ENCODE data around the gene MYBPC3. TPM values are rescaled to one million over a fixed set of nuclear protein-coding genes. Genes with fewer than 3 reads are reported as not detected.

Gene MYBPC3
- polyA plus RNA-seq, 2 of the 4 experiments (the other 2 are of a cell fraction), result 0.05 to 0.06 TPM

GRCh38 chr11:47327025-47327424, 25.5 kb downstream of the MYBPC3 start:
- DNase-seq (ENCODE audit: low read depth in 1 of 2, low spot score in 1 of 2) (no peak), FAIRE-seq (no peak), ATAC-seq (no peak)
- H3K4me2 ChIP-seq, result no peak overlapping the region
- ChIA-PET CTCF (interaction anchor here (1.2 kb wide), 2 partner anchors 28 to 85 kb away, joined by 4 to 6 read pairs; no protein-coding TSS in a partner anchor), POLR2A (no interaction called here)
- no peaks in the 10 kb centered on the region for H3K9me3 ChIP-seq
- no peaks in the 10 kb centered on the region for H3K4me1 ChIP-seq
- H3K27ac ChIP-seq, result no peak overlapping the region
- H3K4me3 ChIP-seq, result no peak overlapping the region
- TF ChIP-seq CEBPB (IDR thresholded peaks at IDR 0.05) (no peak), EP300 (IDR thresholded peaks at IDR 0.05) (no peak), PBX3 (IDR thresholded peaks at IDR 0.05) (no peak), NR3C1 (IDR thresholded peaks at IDR 0.05) (no peak), CHD2 (IDR thresholded peaks at IDR 0.05; ENCODE audit: low read length, partially characterized antibody) (no peak), JUN (IDR thresholded peaks at IDR 0.05) (no peak), MAZ (IDR thresholded peaks at IDR 0.05; ENCODE audit: borderline replicate concordance, low read depth, low read length) (no peak), RFX5 (IDR thresholded peaks at IDR 0.05) (no peak)
- TF ChIP-seq, protein P1, sequence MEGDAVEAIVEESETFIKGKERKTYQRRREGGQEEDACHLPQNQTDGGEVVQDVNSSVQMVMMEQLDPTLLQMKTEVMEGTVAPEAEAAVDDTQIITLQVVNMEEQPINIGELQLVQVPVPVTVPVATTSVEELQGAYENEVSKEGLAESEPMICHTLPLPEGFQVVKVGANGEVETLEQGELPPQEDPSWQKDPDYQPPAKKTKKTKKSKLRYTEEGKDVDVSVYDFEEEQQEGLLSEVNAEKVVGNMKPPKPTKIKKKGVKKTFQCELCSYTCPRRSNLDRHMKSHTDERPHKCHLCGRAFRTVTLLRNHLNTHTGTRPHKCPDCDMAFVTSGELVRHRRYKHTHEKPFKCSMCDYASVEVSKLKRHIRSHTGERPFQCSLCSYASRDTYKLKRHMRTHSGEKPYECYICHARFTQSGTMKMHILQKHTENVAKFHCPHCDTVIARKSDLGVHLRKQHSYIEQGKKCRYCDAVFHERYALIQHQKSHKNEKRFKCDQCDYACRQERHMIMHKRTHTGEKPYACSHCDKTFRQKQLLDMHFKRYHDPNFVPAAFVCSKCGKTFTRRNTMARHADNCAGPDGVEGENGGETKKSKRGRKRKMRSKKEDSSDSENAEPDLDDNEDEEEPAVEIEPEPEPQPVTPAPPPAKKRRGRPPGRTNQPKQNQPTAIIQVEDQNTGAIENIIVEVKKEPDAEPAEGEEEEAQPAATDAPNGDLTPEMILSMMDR (IDR thresholded peaks at IDR 0.05), result no peak
- WGBS (ENCODE audit: missing lambda C conversion rate), result 90% methylated on average over 13 of the region's 13 CpGs

- WGBS (ENCODE audit: missing lambda C conversion rate), result 93% methylated on average over 12 of the region's 12 CpGs
- POLR2A ChIA-PET, result no interaction called here
- CTCF ChIA-PET, result interaction anchor here (0.6 to 1.2 kb wide), 5 partner anchors 10 to 499 kb away, joined by 3 to 6 read pairs (median 3); no protein-coding TSS in a partner anchor
- Histone ChIP-seq H3K4me1 (no peaks in the 10 kb centered on the region), H3K4me2 (no peak overlapping the region), H3K27ac (no peak overlapping the region), H3K4me3 (no peak overlapping the region), H3K9me3 (no peaks in the 10 kb centered on the region)
- ATAC-seq, result no peak
- no peak for DNase-seq (ENCODE audit: low read depth in 1 of 2, low spot score in 1 of 2)
- FAIRE-seq, result no peak
- TF ChIP-seq ESRRA (IDR thresholded peaks at IDR 0.05; ENCODE audit: borderline replicate concordance, low read length), result no peak
- TF ChIP-seq HEYL (CRISPR knock-in tag; IDR thresholded peaks at IDR 0.05), result no peak
- TF ChIP-seq NR3C1 (IDR thresholded peaks at IDR 0.05), result no peak
- TF ChIP-seq CBX2 (IDR thresholded peaks at IDR 0.05; ENCODE audit: borderline replicate concordance, low read depth), result no peak
- TF ChIP-seq CHD4 (IDR thresholded peaks at IDR 0.05; ENCODE audit: borderline replicate concordance), result no peak
- TF ChIP-seq POLR2A (IDR thresholded peaks at IDR 0.05; ENCODE audit: low read length), result no peak
- TF ChIP-seq ZSCAN20 (CRISPR knock-in tag; IDR thresholded peaks at IDR 0.05), result no peak
- TF ChIP-seq HOXA7 (CRISPR knock-in tag; IDR thresholded peaks at IDR 0.05), result no peak
- TF ChIP-seq MAZ (IDR thresholded peaks at IDR 0.05; ENCODE audit: borderline replicate concordance, low read depth, low read length), result no peak
- no peak for TF ChIP-seq RFX5 (IDR thresholded peaks at IDR 0.05)
- no peak for TF ChIP-seq RNF2 (IDR thresholded peaks at IDR 0.05; ENCODE audit: borderline replicate concordance, low read depth)
- TF ChIP-seq MYC (IDR thresholded peaks at IDR 0.05; ENCODE audit: borderline replicate concordance, low read length), result no peak
- TF ChIP-seq NFE2L2 (conservative IDR thresholded peaks at IDR 0.05; ENCODE audit: low read length), result no peak
- no peak for TF ChIP-seq TFCP2L1 (CRISPR knock-in tag; IDR thresholded peaks at IDR 0.05)
- no peak for TF ChIP-seq FOXS1 (CRISPR knock-in tag; IDR thresholded peaks at IDR 0.05)
- no peak for TF ChIP-seq NPAS2 (CRISPR knock-in tag; IDR thresholded peaks at IDR 0.05; ENCODE audit: borderline replicate concordance)
- no peak for TF ChIP-seq ZC3H11A (IDR thresholded peaks at IDR 0.05)
- no peak for TF ChIP-seq HOXB5 (CRISPR knock-in tag; IDR thresholded peaks at IDR 0.05)
- TF ChIP-seq FOSL2 (IDR thresholded peaks at IDR 0.05), result no peak
- TF ChIP-seq FOSL2 (CRISPR knock-in tag; IDR thresholded peaks at IDR 0.05), result no peak
Measured at GRCh38 chr11:47326198-47326597, 26.3 kb downstream of the MYBPC3 start.
